Endothelial cell of umbilical vein (primary cell): Measurements from ENCODE around the gene ADAM19. TPM values are rescaled to one million over a fixed set of nuclear protein-coding genes. Genes with fewer than 3 reads are reported as not detected.

Source experiments
- BruUV-seq: library from RNA; stranded (reverse); fragments of 400-500 nt; replicated peaks from 2 replicates; lab custom pipeline; 2021; lab: Mats Ljungman, UMichigan
- CTCF ChIA-PET: fragments of 300-600, 350-600 bp; sonication (Branson Sonifier 250); formaldehyde crosslinking; loops from one replicate; lab custom pipeline; 2021; ENCODE audit warnings: antibody characterized with exemption, inconsistent platforms; lab: Charles Lee
- POLR2A ChIA-PET: fragments of 300-600, 350-600 bp; sonication (Branson Sonifier 250); formaldehyde crosslinking; loops from one replicate; lab custom pipeline; 2021; ENCODE audit warnings: antibody characterized with exemption, inconsistent platforms; lab: Charles Lee
- DNase-seq: peaks from one replicate; pipeline ENCODE4 v3.0.0-alpha.2; 2011; ENCODE audit warnings: low read depth, low spot score
- FAIRE-seq: peaks from 2 replicates; lab custom pipeline; 2011; peaks lifted over from hg19 to GRCh38; lab: Jason Lieb, UNC
- H2AFZ ChIP-seq: 2 replicates; pipeline ENCODE4 v1.6.0; 2012; ENCODE audit warnings: low read depth, low read length, control low read depth, inconsistent platforms
- H3K27ac ChIP-seq: 2 replicates; pipeline ENCODE4 v1.5.1; 2011; ENCODE audit warnings: low read depth, mild to moderate bottlenecking, control low read depth, low read length, moderate library complexity; ENCODE audit not compliant: insufficient read depth
- H3K27me3 ChIP-seq, 2 experiments: 2 replicates each; pipeline versions ENCODE4 v1.6.0 to v1.6.1; 2011; ENCODE audit warnings: low read length in 2 of 2, mixed read lengths in 1 of 2; ENCODE audit not compliant: control insufficient read depth in 2 of 2, insufficient read depth in 2 of 2
- H3K36me3 ChIP-seq, 2 experiments: 2 replicates in 1 of 2; 3 replicates in 1 of 2; pipeline ENCODE4 v1.5.1; 2011; ENCODE audit warnings: low read length in 2 of 2, mild to moderate bottlenecking in 1 of 2, moderate library complexity in 1 of 2; ENCODE audit not compliant: control insufficient read depth in 2 of 2, insufficient read depth in 2 of 2; ENCODE audit errors: extremely low read depth in 1 of 2
- H3K4me1 ChIP-seq: 3 replicates; pipeline ENCODE4 v1.5.1; 2011; ENCODE audit warnings: mild to moderate bottlenecking, low read length; ENCODE audit not compliant: control insufficient read depth, insufficient read depth; ENCODE audit errors: extremely low read depth
- H3K4me2 ChIP-seq: 2 replicates; pipeline ENCODE4 v1.6.1; 2011; ENCODE audit warnings: low read length, control low read depth, mixed read lengths; ENCODE audit not compliant: insufficient read depth
- H3K4me3 ChIP-seq, 3 experiments: fragments of 200-600 bp in 1 of 3; sonication (generic), shearing (Covaris generic) in 1 of 3; replicated peaks in 1 of 3; 2 replicates each; pipeline ENCODE4 v1.5.1; 2011 to 2016; ENCODE audit warnings: control low read depth in 3 of 3, low read length in 3 of 3, mild to moderate bottlenecking in 2 of 3, inconsistent platforms in 1 of 3, low read depth in 1 of 3, moderate library complexity in 1 of 3; ENCODE audit not compliant: insufficient read depth in 1 of 3
- H3K79me2 ChIP-seq: 2 replicates; pipeline ENCODE4 v1.6.0; 2012; ENCODE audit warnings: low read length, inconsistent platforms; ENCODE audit not compliant: control insufficient read depth, insufficient read depth
- H3K9ac ChIP-seq: replicated peaks from 2 replicates; pipeline ENCODE3; 2011; ENCODE audit warnings: low read length, control low read depth; ENCODE audit not compliant: insufficient read depth; ENCODE audit errors: extremely low read depth
- H3K9me1 ChIP-seq: replicated peaks from 3 replicates; pipeline ENCODE4 v1.6.0; 2011; ENCODE audit warnings: mild to moderate bottlenecking, low read length; ENCODE audit not compliant: control insufficient read depth, insufficient read depth; ENCODE audit errors: extremely low read depth
- H3K9me3 ChIP-seq: replicated peaks from 2 replicates; pipeline ENCODE4 v1.5.1; 2012; ENCODE audit warnings: low read length, inconsistent platforms; ENCODE audit not compliant: control insufficient read depth, insufficient read depth
- H4K20me1 ChIP-seq: replicated peaks from 2 replicates; pipeline ENCODE3; 2011; ENCODE audit warnings: mild to moderate bottlenecking, low read length; ENCODE audit not compliant: control insufficient read depth, insufficient read depth; ENCODE audit errors: extremely low read depth
- CTCF ChIP-seq, 2 donors: IDR thresholded peaks; 1 replicate in 1 of 2; 2 replicates in 1 of 2; pipeline ENCODE4 v1.5.1; 2011; ENCODE audit warnings: low read length in 2 of 2, mild to moderate bottlenecking in 2 of 2, moderate library complexity in 2 of 2, control low read depth in 1 of 2, inconsistent platforms in 1 of 2, low read depth in 1 of 2; ENCODE audit not compliant: insufficient read depth in 1 of 2; ENCODE audit errors: extremely low read depth in 1 of 2
- EZH2 ChIP-seq: IDR thresholded peaks from 2 replicates; pipeline ENCODE4 v1.6.1; 2012; ENCODE audit warnings: borderline replicate concordance, low read depth, mild to moderate bottlenecking, moderate library complexity, low read length, inconsistent platforms; ENCODE audit not compliant: severe bottlenecking
- JUN ChIP-seq: IDR thresholded peaks from 2 replicates; pipeline ENCODE4 v1.6.1; 2011; ENCODE audit warnings: borderline replicate concordance, low read depth; ENCODE audit not compliant: insufficient read length, insufficient read depth
- MYC ChIP-seq: IDR thresholded peaks from one replicate; pipeline ENCODE4 v1.6.1; 2011; ENCODE audit warnings: mild to moderate bottlenecking, low read depth, low read length
- POLR2A ChIP-seq: IDR thresholded peaks from 2 replicates; pipeline ENCODE4 v1.6.1; 2012; ENCODE audit warnings: low read depth, mild to moderate bottlenecking, control low read depth, low read length
- POLR2AphosphoS5 ChIP-seq: IDR thresholded peaks from 2 replicates; pipeline ENCODE4 v1.6.1; 2012; ENCODE audit warnings: low read depth, mild to moderate bottlenecking, control low read depth, low read length, moderate library complexity; ENCODE audit not compliant: insufficient read depth
- dilution Hi-C: fragments of 300-500 bp; cut with MboI; formaldehyde crosslinking; loops from one replicate; pipeline ENCODE4 v1.15.0; 2019; ENCODE audit warnings: low sequenced_read_pairs; ENCODE audit not compliant: extremely low pct_ligation_motif_present
- intact Hi-C: fragments of 100-400 bp; cut with micrococcal nuclease; formaldehyde crosslinking; loops from one replicate; pipeline ENCODE4 v1.10.0; 2022
- polyA plus RNA-seq, 4 experiments: library from polyadenylated mRNA; depleted of rRNA in 3 of 4; stranded (reverse) in 3 of 4; unstranded in 1 of 4; fragments of >200 nt; gene quantifications; 2 replicates each; pipeline versions ENCODE4 v1.2.1 to v1.2.3, GENCODE V29; 2011 to 2012; ENCODE audit warnings: missing spikeins in 1 of 4
- total RNA-seq: library from RNA; stranded (reverse); gene quantifications from 2 replicates; pipeline ENCODE4 v1.2.3, GENCODE V29; 2021

The ADAM19 gene
- total and polyA plus RNA-seq, 2 donors (not counting 3 experiments of a cell fraction or from before 2014, with no cell fraction given): 10.0 to 22.6 TPM

GRCh38 chr5:157599565-157599964, 24.0 kb upstream of the ADAM19 start:
- Histone ChIP-seq H4K20me1 (no peaks in the 10 kb centered on the region), H3K27ac (no peak overlapping the region), H3K4me3 (no peak overlapping the region), H3K27me3 (no peaks in the 10 kb centered on the region), H3K9ac (no peak overlapping the region), H3K36me3 (no peaks in the 10 kb centered on the region), H3K9me1 (no peaks in the 10 kb centered on the region), H2AFZ (no peak overlapping the region), H3K4me1 (peaks cover 24% of the 10 kb centered on the region), H3K9me3 (no peaks in the 10 kb centered on the region), H3K79me2 (no peaks in the 10 kb centered on the region), H3K4me2 (no peak overlapping the region)
- DNase-seq (no peak), FAIRE-seq (no peak)
- TF ChIP-seq POLR2A (no peak), JUN (no peak), POLR2AphosphoS5 (no peak), MYC (no peak)
- dilution Hi-C loops (no loop called here), intact Hi-C loops (no loop called here)
- ChIA-PET CTCF (no interaction called here), POLR2A (no interaction called here)
- no TSS peak for BruUV-seq

GRCh38 chr5:157598350-157598936, 22.9 kb upstream of the ADAM19 start:
- no peaks in the 10 kb centered on the region for H4K20me1 ChIP-seq
- H3K36me3 ChIP-seq: no peaks in the 10 kb centered on the region
- no peak overlapping the region for H2AFZ ChIP-seq
- CTCF ChIA-PET: no interaction called here
- H3K4me1 ChIP-seq: peaks cover 28% of the 10 kb centered on the region
- TF ChIP-seq EZH2 (no peak), MYC (no peak), CTCF (IDR thresholded peaks at IDR 0.05; ENCODE audit: extremely low read depth in 1 of 2, insufficient read depth in 1 of 2, low read depth in 1 of 2, low read length in 2 of 2) (no peak), JUN (no peak), POLR2A (no peak)
- H3K4me3 ChIP-seq: no peak overlapping the region
- intact Hi-C loops (no loop called here), dilution Hi-C loops (no loop called here)
- POLR2A ChIA-PET: no interaction called here
- no peak overlapping the region for H3K27ac ChIP-seq
- no peak overlapping the region for H3K4me2 ChIP-seq
- no peaks in the 10 kb centered on the region for H3K9me3 ChIP-seq
- no peaks in the 10 kb centered on the region for H3K27me3 ChIP-seq
- no peaks in the 10 kb centered on the region for H3K79me2 ChIP-seq
- H3K9ac ChIP-seq: no peak overlapping the region
- DNase-seq: no peak
- FAIRE-seq: no peak
- no TSS peak for BruUV-seq
- no peaks in the 10 kb centered on the region for H3K9me1 ChIP-seq
